Measurements from ENCODE around the gene CD3E. TPM values are rescaled to one million over a fixed set of nuclear protein-coding genes. Genes with fewer than 3 reads are reported as not detected.

CD3E gene
- total and polyA plus RNA-seq, 7 donors: 0.28 to 42.3 (median 0.92) TPM; not detected in 2

DNA sequence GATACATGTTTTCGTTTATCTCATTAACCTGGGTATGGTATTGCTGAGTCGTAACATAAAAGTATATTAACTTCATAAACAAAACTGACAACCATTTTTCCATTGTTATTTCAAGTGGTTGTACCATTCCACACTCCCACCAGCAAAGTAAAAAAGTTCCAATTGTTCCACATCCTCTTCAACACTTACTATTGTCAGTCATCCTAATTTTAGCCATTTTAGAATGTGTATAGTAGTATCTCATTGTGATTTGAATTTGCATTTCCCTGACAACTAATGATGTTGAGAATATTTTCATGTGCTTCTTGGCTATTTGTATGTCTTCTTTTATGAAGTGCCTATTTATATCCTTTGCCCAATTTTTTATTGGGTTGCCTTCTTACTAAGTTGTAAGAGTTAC, 10.5 kb upstream of the CD3E start:
- Histone ChIP-seq H3K9me3 (no peaks in the 10 kb centered on the region), H3K27me3 (no peaks in the 10 kb centered on the region), H3K36me3 (no peaks in the 10 kb centered on the region), H3K4me3 (no peak overlapping the region), H3K27ac (no peak overlapping the region), H3K4me1 (peaks cover 0 to 7% (median 0%) of the 10 kb centered on the region in 4 donors)
- WGBS, 2 donors: 89 to 90% methylated on average over 2 of the region's 2 CpGs
- no peak for DNase-seq
- intact Hi-C loops (cut with DNase I): no loop called here
- TF ChIP-seq EP300 (IDR thresholded peaks at IDR 0.05) (no peak), POLR2AphosphoS5 (IDR thresholded peaks at IDR 0.05) (no peak), POLR2A (IDR thresholded peaks at IDR 0.05) (no peak)
- TF ChIP-seq, protein P1, sequence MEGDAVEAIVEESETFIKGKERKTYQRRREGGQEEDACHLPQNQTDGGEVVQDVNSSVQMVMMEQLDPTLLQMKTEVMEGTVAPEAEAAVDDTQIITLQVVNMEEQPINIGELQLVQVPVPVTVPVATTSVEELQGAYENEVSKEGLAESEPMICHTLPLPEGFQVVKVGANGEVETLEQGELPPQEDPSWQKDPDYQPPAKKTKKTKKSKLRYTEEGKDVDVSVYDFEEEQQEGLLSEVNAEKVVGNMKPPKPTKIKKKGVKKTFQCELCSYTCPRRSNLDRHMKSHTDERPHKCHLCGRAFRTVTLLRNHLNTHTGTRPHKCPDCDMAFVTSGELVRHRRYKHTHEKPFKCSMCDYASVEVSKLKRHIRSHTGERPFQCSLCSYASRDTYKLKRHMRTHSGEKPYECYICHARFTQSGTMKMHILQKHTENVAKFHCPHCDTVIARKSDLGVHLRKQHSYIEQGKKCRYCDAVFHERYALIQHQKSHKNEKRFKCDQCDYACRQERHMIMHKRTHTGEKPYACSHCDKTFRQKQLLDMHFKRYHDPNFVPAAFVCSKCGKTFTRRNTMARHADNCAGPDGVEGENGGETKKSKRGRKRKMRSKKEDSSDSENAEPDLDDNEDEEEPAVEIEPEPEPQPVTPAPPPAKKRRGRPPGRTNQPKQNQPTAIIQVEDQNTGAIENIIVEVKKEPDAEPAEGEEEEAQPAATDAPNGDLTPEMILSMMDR (IDR thresholded peaks at IDR 0.05): no peak

- intact Hi-C loops (cut with DNase I): no loop called here
- Histone ChIP-seq H3K27ac (no peak overlapping the region), H3K27me3 (no peaks in the 10 kb centered on the region), H3K4me3 (no peak overlapping the region), H3K4me1 (peaks cover 0 to 7% (median 0%) of the 10 kb centered on the region in 4 donors), H3K36me3 (no peaks in the 10 kb centered on the region), H3K9me3 (no peaks in the 10 kb centered on the region)
- no peak for DNase-seq
- 68 to 81% methylated on average over 5 of the region's 5 CpGs for WGBS, 2 donors
- TF ChIP-seq EP300 (IDR thresholded peaks at IDR 0.05) (no peak), POLR2A (IDR thresholded peaks at IDR 0.05) (no peak), POLR2AphosphoS5 (IDR thresholded peaks at IDR 0.05) (no peak)
- TF ChIP-seq, protein P1 (IDR thresholded peaks at IDR 0.05): no peak
These were observed 9.3 kb upstream of the CD3E start for GRCh38 chr11:118295199-118295598.

- H3K4me1 ChIP-seq: peaks cover 0 to 7% (median 0%) of the 10 kb centered on the region in 4 donors
- no peak overlapping the region for H3K4me3 ChIP-seq
- DNase-seq: no peak
- H3K36me3 ChIP-seq: no peaks in the 10 kb centered on the region
- TF ChIP-seq POLR2A (IDR thresholded peaks at IDR 0.05) (no peak), EP300 (IDR thresholded peaks at IDR 0.05) (no peak), POLR2AphosphoS5 (IDR thresholded peaks at IDR 0.05) (no peak)
- TF ChIP-seq, protein P1 (IDR thresholded peaks at IDR 0.05): no peak
- no peaks in the 10 kb centered on the region for H3K27me3 ChIP-seq
- 50 to 59% methylated on average over 3 of the region's 3 CpGs for WGBS, 2 donors
- H3K27ac ChIP-seq: no peak overlapping the region
- intact Hi-C loops (cut with DNase I): no loop called here
- no peaks in the 10 kb centered on the region for H3K9me3 ChIP-seq
These were observed 8.6 kb upstream of the CD3E start for GRCh38 chr11:118295815-118296454.

DNA sequence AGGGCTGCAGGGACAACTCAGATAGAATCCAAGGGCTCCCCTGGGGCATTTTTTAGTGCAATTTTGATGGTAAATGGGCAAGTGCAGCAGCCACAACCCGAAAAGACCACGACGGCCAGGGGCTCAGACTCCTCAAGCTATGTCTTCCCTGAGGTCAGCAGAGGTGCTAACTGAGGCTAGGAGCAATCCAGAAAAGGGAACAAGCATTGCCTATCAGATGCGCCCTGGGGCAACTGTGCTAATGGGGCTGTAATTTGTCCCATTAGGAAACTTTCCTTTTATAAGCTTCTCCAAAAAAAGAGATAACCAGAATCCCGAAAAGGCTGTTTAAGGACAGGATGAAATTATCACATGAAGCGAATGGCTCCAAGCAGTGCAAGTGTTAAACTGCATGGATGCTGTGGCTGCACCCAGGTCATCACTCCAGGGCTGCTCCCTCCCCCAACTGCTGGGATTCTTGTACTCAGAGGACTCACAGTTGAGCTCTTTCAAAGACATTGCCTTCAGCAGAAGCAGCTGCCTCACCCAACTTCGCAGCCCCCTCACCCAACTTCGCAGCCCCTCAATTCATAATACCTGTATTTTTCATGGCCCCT, 2.8 kb upstream of the CD3E start:
- intact Hi-C loops (cut with DNase I): no loop called here
- Histone ChIP-seq H3K27ac (no peak overlapping the region), H3K36me3 (no peaks in the 10 kb centered on the region), H3K27me3 (peaks cover 0 to 14% (median 0%) of the 10 kb centered on the region in 3 donors), H3K4me1 (peaks cover 0 to 7% (median 0%) of the 10 kb centered on the region in 4 donors), H3K9me3 (no peaks in the 10 kb centered on the region), H3K4me3 (no peak overlapping the region)
- no peak for DNase-seq
- 72 to 83% methylated on average over 8 of the region's 8 CpGs for whole genome bisulfite sequencing, 2 donors
- TF ChIP-seq, protein P1 (IDR thresholded peaks at IDR 0.05): no peak
- TF ChIP-seq POLR2A (IDR thresholded peaks at IDR 0.05) (no peak), POLR2AphosphoS5 (IDR thresholded peaks at IDR 0.05) (no peak), EP300 (IDR thresholded peaks at IDR 0.05) (no peak)
